Coronary artery (tissue), 2 donors: Measurements from ENCODE around the gene CDC42.

Experiments
- DNase-seq: peaks from one replicate; pipeline ENCODE4 v3.0.0-alpha.2; 2017; ENCODE audit warnings: low spot score
- H3K27ac ChIP-seq, 2 donors: fragments of 200-600 bp; sonication (generic); one replicate each; pipeline ENCODE4 v1.5.1; 2016 to 2019
- H3K4me3 ChIP-seq: fragments of 200-600 bp; sonication (generic); 2 replicates; pipeline ENCODE4 v1.5.1; 2016; ENCODE audit warnings: mild to moderate bottlenecking, moderate library complexity
- CTCF ChIP-seq: fragments of 200-600 bp; sonication (generic); IDR thresholded peaks from one replicate; pipeline ENCODE4 v1.5.1; 2019; ENCODE audit warnings: antibody characterized with exemption

The CDC42 gene

GRCh38 chr1:22123901-22124404, 71.4 kb downstream of the CDC42 start:
- no peak for DNase-seq
- Histone ChIP-seq H3K27ac (no peak overlapping the region), H3K4me3 (no peak overlapping the region)
- TF ChIP-seq CTCF, result no peak

GRCh38 chr1:22124592-22125229, 72.2 kb downstream of the CDC42 start:
- no peak for DNase-seq

GRCh38 chr1:22126531-22126930, 74.0 kb downstream of the CDC42 start:
- Histone ChIP-seq H3K27ac (no peak overlapping the region), H3K4me3 (no peak overlapping the region)
- TF ChIP-seq CTCF, result no peak
- DNase-seq, result no peak

More at GRCh38 chr1:22124592-22125229, 72.2 kb downstream of the CDC42 start:
- H3K4me3 ChIP-seq, result no peak overlapping the region
- no peak overlapping the region for H3K27ac ChIP-seq
- TF ChIP-seq CTCF, result no peak

GRCh38 chr1:22127248-22127647, 74.7 kb downstream of the CDC42 start:
- TF ChIP-seq CTCF, result no peak
- no peak overlapping the region for H3K27ac ChIP-seq
- H3K4me3 ChIP-seq, result no peak overlapping the region
- no peak for DNase-seq

GRCh38 chr1:22127731-22128130, 75.2 kb downstream of the CDC42 start:
- no peak for TF ChIP-seq CTCF
- DNase-seq, result no peak
- H3K27ac ChIP-seq, result no peak overlapping the region
- no peak overlapping the region for H3K4me3 ChIP-seq

- no peak for DNase-seq
- Histone ChIP-seq H3K27ac (no peak overlapping the region), H3K4me3 (no peak overlapping the region)
- TF ChIP-seq CTCF, result no peak
Observed at GRCh38 chr1:22128392-22128791, 75.9 kb downstream of the CDC42 start.

GRCh38 chr1:22129501-22130117, 77.1 kb downstream of the CDC42 start:
- TF ChIP-seq CTCF, result no peak
- no peak overlapping the region for H3K27ac ChIP-seq
- no peak for DNase-seq
- no peak overlapping the region for H3K4me3 ChIP-seq
